HFF-Myc (cell line): Measurements from ENCODE around the gene SNX20.

Experiments
- DNase-seq: peaks from one replicate; pipeline ENCODE4 v3.0.0-alpha.2; 2011; ENCODE audit warnings: low read depth; ENCODE audit errors: extremely low read depth
- H3K4me3 ChIP-seq: replicated peaks from 2 replicates; pipeline ENCODE4 v1.5.1; 2011; ENCODE audit warnings: low read depth, mild to moderate bottlenecking, control low read depth, low read length
- TF ChIP-seq, protein P1 (sequence below): IDR thresholded peaks from 2 replicates; pipeline ENCODE4 v1.5.1; 2012; ENCODE audit warnings: mild to moderate bottlenecking, low read depth, low read length, control low read depth; ENCODE audit errors: missing control alignments

The SNX20 gene

DNA sequence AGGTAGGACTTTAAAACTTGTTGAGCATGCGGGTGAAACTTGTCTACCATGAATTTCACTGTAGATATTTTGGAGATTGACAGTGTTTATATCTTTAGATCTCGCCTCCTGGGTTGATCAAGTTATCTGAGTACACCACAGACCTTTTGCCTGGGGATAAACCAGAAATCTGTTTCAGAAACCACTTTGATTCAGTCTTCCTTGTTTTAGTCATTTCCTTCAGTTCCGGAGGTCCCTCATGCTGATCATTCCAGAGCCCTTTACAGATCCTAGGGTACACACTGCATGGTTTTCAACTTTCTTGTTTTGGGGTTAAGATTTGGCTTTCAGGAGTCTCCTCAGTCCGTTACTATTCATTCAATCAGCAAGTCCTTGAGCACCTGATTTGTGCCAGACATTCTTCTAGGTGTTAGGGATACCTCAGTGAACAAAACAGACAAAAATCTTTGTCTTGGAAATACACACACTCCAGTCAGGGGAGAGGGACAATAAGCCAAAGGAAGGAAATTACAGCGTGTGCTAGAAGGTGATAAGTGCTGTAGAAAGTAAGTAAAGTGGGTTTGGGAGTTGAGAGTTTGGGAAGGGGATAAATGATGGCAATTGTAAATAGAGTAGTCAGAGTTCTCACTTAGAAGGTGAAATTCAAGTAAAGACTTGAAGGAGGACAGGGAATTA is 24.5 kb upstream of the SNX20 start:
- no peak for DNase-seq
- TF ChIP-seq, protein P1, sequence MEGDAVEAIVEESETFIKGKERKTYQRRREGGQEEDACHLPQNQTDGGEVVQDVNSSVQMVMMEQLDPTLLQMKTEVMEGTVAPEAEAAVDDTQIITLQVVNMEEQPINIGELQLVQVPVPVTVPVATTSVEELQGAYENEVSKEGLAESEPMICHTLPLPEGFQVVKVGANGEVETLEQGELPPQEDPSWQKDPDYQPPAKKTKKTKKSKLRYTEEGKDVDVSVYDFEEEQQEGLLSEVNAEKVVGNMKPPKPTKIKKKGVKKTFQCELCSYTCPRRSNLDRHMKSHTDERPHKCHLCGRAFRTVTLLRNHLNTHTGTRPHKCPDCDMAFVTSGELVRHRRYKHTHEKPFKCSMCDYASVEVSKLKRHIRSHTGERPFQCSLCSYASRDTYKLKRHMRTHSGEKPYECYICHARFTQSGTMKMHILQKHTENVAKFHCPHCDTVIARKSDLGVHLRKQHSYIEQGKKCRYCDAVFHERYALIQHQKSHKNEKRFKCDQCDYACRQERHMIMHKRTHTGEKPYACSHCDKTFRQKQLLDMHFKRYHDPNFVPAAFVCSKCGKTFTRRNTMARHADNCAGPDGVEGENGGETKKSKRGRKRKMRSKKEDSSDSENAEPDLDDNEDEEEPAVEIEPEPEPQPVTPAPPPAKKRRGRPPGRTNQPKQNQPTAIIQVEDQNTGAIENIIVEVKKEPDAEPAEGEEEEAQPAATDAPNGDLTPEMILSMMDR: no peak
- H3K4me3 ChIP-seq: no peak overlapping the region

DNA sequence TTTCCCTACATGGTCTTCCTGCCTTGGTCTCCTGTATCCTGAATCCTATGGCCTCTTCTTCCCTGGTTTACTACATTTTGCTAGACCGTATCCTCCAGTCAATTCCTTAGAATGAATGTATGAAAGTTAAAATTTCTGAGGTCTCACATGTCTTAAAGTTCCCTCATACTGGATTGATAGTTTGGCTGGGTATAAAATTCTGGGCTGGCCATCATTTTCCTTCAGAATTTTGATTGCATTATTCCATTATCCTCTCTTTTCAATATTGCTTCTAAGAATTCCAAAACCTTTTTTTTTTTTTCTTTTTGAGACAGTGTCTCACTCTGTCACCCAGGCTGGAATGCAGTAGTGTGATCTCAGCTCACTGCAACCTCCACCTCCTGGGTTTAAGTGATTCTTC is 23.1 kb upstream of the SNX20 start:
- TF ChIP-seq, protein P1: no peak
- DNase-seq: no peak
- no peak overlapping the region for H3K4me3 ChIP-seq

DNA sequence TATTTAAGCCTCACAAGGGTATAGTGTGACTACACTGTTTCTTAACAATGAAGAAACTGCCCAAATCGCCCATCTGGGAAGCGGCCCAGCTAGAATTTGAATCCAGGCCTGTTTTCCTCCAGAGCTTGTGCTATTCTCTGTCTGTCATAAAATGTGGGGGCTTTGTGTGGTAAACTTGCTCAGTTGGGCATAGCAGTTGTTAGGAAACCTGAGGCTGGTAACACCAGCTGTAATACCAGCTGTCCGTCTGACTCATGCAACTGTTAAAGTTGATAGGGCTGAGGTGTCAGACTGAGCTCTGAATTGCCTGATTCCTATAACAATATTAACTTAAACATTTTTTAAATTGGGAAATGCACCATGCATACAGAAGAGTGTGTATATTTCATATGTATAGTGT is 21.6 kb upstream of the SNX20 start:
- TF ChIP-seq, protein P1: no peak
- H3K4me3 ChIP-seq: no peak overlapping the region
- no peak for DNase-seq

DNA sequence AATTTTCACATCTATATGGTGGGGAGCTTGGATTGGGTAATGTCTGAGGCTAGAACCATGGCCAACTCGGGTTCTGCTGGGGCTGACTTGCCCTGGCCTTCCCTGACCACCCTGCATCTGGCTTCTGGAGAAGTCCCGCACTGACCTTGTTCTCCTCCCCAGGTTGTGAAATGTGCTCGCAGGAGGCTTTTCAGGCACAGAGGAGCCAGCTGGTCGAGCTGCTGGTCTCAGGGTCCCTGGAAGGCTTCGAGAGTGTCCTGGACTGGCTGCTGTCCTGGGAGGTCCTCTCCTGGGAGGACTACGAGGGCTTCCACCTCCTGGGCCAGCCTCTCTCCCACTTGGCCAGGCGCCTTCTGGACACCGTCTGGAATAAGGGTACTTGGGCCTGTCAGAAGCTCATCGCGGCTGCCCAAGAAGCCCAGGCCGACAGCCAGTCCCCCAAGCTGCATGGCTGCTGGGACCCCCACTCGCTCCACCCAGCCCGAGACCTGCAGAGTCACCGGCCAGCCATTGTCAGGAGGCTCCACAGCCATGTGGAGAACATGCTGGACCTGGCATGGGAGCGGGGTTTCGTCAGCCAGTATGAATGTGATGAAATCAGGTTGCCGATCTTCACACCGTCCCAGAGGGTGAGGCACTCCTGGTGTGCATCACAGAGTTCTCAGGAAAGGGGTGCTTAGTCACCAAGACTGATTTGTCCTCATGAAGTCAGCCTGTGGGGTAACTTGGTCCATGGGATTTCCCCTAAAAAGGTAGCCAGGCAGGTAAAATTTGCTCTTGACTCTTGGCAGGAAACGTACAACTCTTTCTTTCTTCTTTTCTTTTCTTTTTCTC is 18.4 kb upstream of the SNX20 start:
- H3K4me3 ChIP-seq: no peak overlapping the region
- no peak for DNase-seq
- TF ChIP-seq, protein P1: no peak

DNA sequence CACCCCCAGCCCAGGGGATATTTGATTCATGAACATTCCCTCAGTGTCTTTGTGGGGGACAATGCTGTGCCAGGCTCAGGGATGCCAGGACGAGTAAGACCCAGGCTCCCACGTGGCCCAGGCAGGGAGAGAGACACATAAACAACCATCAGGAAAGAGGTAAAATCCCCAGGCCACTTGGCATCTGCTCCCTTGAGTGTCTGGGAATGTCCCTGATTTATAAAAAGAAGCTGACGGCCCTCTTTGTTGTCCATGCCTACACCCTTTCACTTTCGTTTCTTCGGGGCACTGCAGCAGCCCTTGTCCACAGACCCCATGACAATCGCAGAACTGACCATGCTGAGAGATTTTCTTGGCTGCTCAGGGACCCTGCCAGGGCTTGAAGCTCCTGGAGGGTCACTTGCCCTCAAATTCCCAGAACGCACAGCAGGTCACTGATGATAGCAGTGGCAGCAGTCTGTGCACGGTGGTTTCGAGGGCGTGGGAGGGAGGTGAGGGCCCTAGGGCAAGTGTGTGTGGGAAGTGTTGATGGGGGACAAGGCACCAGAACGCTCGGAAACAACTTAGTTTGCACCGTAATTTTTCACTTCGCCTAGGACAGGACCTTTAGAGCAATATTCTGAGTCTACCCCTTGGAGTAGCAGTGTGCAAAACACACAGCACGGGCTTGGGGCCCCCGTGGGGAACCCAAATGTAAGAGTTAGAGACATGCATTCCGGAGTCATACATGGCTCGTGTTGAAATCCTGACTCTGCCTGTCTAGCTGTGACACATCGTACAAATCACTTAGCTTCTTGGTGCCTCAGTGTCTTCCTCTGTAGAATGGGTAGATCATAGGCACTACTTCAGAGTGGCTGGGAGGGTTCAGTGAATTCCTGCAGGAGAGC is 17.0 kb upstream of the SNX20 start:
- peak overlapping the region; percentile 30 for H3K4me3 ChIP-seq
- no peak for DNase-seq
- TF ChIP-seq, protein P1: no peak

DNA sequence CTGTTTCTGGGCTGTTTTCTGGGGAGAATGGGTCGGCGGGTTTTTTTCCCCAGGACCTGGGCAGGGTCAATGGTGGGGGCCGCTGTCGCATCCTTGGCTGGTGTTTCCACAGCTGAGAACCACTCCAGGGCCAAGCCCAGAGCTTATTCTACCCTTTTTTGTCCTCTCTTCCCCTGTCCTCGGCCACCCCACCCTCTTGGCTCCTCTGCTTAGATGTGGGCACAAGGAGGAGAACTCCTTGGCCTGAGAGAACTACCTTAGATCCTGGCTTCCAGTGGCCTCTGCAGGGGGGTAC is 16.3 kb upstream of the SNX20 start:
- DNase-seq: no peak
- H3K4me3 ChIP-seq: no peak overlapping the region
- TF ChIP-seq, protein P1: no peak
